ENCODE results near the gene KCTD6.

The KCTD6 gene

DNA sequence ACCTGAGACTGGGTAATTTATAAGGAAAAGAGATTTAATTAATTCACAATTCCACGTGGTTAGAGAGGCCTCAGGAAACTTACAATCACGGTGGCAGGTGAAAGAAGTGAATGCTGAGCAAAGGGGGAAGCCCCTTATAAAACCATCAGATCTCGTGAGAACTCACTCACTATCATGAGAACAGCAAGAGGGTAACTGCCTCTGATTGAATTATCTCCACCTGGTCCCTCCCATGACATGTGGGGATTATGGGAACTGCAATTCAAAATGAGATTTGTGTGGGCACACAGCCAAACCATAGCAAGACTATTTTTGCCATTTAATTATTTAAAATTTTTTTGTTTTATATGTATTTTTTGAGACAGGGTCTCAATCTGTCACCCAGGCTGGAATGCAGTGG, 27.0 kb upstream of the KCTD6 start:
- TF ChIP-seq, protein P1, sequence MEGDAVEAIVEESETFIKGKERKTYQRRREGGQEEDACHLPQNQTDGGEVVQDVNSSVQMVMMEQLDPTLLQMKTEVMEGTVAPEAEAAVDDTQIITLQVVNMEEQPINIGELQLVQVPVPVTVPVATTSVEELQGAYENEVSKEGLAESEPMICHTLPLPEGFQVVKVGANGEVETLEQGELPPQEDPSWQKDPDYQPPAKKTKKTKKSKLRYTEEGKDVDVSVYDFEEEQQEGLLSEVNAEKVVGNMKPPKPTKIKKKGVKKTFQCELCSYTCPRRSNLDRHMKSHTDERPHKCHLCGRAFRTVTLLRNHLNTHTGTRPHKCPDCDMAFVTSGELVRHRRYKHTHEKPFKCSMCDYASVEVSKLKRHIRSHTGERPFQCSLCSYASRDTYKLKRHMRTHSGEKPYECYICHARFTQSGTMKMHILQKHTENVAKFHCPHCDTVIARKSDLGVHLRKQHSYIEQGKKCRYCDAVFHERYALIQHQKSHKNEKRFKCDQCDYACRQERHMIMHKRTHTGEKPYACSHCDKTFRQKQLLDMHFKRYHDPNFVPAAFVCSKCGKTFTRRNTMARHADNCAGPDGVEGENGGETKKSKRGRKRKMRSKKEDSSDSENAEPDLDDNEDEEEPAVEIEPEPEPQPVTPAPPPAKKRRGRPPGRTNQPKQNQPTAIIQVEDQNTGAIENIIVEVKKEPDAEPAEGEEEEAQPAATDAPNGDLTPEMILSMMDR (IDR thresholded peaks at IDR 0.05; ENCODE audit: low read depth, low read length) = no peak
- no peak for DNase-seq (ENCODE audit: low read depth, low spot score)
- in situ Hi-C loops (cut with HindIII; ENCODE audit: low sequenced_read_pairs) = no loop called here
- H3K4me3 ChIP-seq (ENCODE audit: low read depth, low read length) = no peak overlapping the region

DNA sequence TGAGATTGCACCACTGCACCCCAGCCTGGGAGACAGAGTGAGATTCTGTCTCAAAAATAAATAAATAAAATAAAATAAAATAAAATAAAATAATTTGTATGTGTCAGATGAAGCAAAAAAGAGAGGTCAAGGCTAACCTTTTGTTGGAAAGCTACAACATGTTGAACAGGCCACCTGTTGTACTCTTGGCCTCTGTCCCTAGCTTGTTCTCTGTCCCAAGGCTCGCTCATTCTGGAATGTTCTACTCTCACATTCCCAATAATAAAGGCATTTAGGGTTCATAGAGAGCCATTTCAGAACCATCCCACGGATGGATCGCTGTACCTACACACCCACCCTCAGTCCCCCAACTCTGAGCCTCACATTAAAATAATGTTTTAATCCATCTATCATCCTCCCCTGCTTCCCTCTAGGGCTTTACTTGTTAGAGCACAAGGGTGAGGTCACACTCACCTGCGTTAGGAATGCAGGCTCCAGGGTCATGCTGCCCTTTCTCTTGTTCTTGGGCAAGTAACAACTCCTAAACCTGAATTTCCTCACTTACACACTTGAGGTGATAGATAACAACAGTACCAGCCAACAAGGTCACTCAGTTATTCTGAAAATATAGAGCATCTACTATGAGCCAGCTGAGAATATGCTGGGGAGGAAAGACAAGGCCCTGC, 24.9 kb upstream of the KCTD6 start:
- no peak overlapping the region for H3K4me3 ChIP-seq (ENCODE audit: low read depth, low read length)
- in situ Hi-C loops (cut with HindIII; ENCODE audit: low sequenced_read_pairs) = no loop called here
- TF ChIP-seq, protein P1 (IDR thresholded peaks at IDR 0.05; ENCODE audit: low read depth, low read length) = no peak
- DNase-seq (ENCODE audit: low read depth, low spot score) = no peak

DNA sequence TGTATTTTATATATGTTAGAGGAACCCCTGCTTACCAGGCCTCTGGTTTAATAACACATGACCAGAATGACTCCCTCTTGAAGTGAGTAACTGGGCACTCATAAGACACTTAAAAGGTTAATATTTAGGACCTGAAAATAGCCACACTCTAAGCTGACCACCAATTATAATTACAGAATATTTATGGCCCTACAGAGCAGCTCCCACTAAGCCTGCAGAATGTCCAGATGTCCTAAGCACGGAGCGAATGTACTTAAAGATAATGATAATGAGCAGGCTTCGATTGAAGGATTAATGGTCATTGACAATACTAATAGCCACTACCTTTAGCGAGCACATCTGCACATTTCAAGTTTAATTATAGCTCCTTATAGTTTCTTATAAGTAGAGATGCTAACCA, 22.8 kb upstream of the KCTD6 start:
- no peak overlapping the region for H3K4me3 ChIP-seq (ENCODE audit: low read depth, low read length)
- TF ChIP-seq, protein P1 (IDR thresholded peaks at IDR 0.05; ENCODE audit: low read depth, low read length) = no peak
- no peak for DNase-seq (ENCODE audit: low read depth, low spot score)
- in situ Hi-C loops (cut with HindIII; ENCODE audit: low sequenced_read_pairs) = no loop called here

DNA sequence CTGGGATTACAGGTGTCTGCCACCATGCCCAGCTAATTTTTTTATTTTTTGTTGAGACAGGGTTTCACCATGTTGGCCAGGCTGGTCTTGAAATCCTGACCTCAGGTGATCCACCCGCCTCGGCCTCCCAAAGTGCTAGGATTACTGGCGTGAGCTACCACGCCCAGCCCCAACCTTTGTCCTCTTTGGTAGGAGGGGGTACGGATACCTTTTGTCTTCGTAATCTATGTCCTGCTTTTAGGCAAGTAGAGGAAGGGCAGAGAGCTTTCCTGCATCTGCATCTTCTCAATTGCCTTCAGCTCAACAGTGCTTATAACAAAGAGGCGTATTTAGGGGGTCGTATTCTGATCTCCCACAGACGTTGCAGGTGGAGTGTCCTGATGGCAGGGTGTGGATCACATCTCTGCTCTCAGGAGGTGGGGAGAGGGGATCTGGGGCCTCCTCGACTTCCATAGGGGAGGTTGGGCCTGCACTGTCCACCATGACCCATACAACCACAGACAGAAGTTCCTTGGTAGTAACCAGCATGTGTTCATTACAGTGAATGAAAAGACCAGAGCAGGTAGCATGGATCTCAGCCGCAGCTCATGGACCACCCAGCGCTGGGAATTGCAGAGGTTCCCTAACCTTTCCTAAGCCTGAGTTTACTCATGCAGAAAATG, 21.4 kb upstream of the KCTD6 start:
- DNase-seq (ENCODE audit: low read depth, low spot score) = no peak
- in situ Hi-C loops (cut with HindIII; ENCODE audit: low sequenced_read_pairs) = no loop called here
- TF ChIP-seq, protein P1 (IDR thresholded peaks at IDR 0.05; ENCODE audit: low read depth, low read length) = no peak
- no peak overlapping the region for H3K4me3 ChIP-seq (ENCODE audit: low read depth, low read length)

DNA sequence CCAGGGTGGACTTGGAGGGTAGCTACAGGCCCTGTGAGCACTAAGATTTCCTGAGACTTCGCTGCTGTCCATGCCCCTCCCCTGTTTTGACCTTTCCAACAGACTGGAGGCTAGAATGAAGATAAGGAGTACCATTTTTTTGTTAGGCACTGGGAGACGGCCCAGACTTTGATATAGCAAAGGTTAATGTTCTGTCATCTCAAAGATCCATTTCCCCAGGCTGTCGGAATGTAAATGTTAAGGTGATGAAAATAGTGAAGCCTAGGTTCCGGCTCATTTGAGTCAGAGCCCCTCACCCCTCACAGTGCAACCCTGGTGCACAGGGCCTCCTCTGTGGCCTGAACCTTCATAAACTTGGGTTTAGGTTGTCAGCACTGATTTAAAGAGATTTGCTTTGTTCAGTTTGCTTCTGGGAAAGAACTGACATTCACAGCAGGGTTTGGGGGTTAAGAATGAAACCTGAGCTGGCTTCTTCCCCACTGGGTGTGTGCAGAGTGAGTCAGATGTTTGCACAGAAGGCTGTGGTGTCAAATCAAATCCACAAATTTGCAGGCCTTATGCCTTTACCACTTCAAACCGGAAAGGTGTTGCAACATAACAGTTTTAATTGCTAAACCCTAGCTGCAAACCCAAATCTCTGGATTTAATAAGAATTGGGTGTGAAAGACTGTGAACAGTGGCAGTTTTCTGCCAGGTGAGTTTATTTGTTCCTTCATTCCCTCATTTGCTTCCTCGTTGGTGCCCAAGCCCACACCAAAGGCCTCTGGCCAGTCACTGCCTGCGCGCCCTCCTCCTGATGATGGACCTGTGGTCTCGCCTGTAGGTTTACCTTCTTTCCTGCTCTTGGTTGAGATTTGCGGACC, 20.6 kb upstream of the KCTD6 start:
- TF ChIP-seq, protein P1 (IDR thresholded peaks at IDR 0.05; ENCODE audit: low read depth, low read length) = no peak
- DNase-seq (ENCODE audit: low read depth, low spot score) = peak; percentile 96
- no peak overlapping the region for H3K4me3 ChIP-seq (ENCODE audit: low read depth, low read length)
- in situ Hi-C loops (cut with HindIII; ENCODE audit: low sequenced_read_pairs) = no loop called here

DNA sequence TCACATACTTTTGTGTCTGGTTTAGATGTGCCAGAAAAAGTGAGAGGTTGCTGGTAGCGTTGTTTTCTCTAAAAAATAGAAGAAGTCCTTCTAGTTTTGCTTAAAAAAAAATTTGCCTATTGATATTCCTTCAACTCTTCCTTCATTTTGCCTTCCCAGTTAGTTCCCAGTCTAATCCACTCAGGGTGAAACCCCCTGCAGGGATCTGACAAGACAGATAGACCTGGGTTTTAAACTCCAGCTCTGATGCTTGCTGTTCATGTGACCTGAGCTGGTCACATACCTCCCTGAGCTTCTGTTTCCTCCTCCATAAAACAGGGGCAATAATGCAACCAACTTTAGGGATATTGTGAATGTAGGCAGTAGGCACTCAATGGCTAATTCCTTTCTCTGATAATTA, 18.6 kb upstream of the KCTD6 start:
- in situ Hi-C loops (cut with HindIII; ENCODE audit: low sequenced_read_pairs) = no loop called here
- no peak overlapping the region for H3K4me3 ChIP-seq (ENCODE audit: low read depth, low read length)
- TF ChIP-seq, protein P1 (IDR thresholded peaks at IDR 0.05; ENCODE audit: low read depth, low read length) = no peak
- no peak for DNase-seq (ENCODE audit: low read depth, low spot score)

All from astrocyte of the spinal cord (primary cell).